ENCODE data around the gene MPIG6B.

The MPIG6B gene

DNA sequence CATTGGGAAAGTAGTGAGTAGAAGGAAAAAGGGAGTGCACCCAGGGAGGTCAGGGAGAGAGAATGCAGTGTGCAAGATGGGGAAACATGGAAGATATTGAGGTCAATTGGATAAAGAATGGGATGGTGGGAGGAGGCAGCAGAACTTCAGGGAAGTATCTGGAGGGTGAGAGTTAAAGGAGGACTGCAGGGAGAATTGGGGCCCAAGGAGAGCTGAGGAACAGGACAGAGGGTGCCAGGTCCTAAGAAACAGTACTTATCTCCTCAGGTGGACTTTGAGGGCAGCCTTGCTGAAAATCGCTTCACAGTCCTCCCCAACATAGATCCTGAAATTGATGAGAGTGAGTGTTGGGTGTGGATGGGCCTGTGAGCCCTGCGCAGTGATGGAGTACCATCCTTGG is 35.1 kb downstream of the MPIG6B start:
- in situ Hi-C loops (cut with MboI; ENCODE audit: low pct_unique_long_range_greater_than_20kb, low sequenced_read_pairs, unreplicated experiment), result no loop called here
- DNase-seq (ENCODE audit: low spot score), result no peak
- TF ChIP-seq, protein P1, sequence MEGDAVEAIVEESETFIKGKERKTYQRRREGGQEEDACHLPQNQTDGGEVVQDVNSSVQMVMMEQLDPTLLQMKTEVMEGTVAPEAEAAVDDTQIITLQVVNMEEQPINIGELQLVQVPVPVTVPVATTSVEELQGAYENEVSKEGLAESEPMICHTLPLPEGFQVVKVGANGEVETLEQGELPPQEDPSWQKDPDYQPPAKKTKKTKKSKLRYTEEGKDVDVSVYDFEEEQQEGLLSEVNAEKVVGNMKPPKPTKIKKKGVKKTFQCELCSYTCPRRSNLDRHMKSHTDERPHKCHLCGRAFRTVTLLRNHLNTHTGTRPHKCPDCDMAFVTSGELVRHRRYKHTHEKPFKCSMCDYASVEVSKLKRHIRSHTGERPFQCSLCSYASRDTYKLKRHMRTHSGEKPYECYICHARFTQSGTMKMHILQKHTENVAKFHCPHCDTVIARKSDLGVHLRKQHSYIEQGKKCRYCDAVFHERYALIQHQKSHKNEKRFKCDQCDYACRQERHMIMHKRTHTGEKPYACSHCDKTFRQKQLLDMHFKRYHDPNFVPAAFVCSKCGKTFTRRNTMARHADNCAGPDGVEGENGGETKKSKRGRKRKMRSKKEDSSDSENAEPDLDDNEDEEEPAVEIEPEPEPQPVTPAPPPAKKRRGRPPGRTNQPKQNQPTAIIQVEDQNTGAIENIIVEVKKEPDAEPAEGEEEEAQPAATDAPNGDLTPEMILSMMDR (IDR thresholded peaks at IDR 0.05; ENCODE audit: extremely low read depth, insufficient read depth, missing control alignments), result no peak

DNA sequence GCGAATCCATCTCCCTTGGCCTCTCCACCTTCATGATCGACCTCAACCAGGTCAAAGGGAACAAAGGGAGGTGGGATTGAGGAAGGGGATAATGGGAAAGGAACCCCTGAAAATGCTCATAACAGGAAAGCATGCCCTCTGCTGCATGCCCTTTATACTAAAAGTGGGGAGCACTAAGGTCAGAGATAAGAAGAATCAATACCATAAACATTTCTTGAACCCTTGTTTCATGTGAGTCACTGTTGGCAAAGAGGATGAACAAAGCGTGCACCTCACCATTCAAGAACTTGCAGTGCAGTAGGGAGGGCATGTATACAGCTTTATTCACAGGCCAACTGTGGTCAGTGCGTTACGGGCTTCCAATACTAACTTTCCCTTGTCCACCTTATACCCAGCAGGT is 37.6 kb downstream of the MPIG6B start:
- DNase-seq (ENCODE audit: low spot score), result no peak
- TF ChIP-seq, protein P1 (IDR thresholded peaks at IDR 0.05; ENCODE audit: extremely low read depth, insufficient read depth, missing control alignments), result no peak
- in situ Hi-C loops (cut with MboI; ENCODE audit: low pct_unique_long_range_greater_than_20kb, low sequenced_read_pairs, unreplicated experiment), result no loop called here

DNA sequence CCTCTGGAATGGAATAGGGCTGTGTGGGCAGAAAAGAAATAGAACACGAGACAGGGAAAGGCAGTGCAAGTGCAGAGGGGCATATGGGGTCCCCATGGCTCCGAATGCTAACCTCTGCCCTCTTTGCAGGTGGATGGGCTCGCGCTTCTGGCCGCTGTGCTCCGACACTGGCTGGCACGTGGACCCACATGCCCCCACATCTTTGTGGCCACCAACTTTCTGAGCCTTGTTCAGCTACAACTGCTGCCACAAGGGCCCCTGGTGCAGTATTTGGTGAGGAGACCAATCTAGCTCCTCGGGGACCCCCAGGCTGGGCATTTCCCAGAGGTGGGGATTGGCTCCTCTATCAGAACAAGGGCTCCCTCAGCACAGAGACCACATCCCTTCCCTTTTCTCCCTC is 38.2 kb downstream of the MPIG6B start:
- no peak for DNase-seq (ENCODE audit: low spot score)
- TF ChIP-seq, protein P1 (IDR thresholded peaks at IDR 0.05; ENCODE audit: extremely low read depth, insufficient read depth, missing control alignments), result no peak
- in situ Hi-C loops (cut with MboI; ENCODE audit: low pct_unique_long_range_greater_than_20kb, low sequenced_read_pairs, unreplicated experiment), result no loop called here

DNA sequence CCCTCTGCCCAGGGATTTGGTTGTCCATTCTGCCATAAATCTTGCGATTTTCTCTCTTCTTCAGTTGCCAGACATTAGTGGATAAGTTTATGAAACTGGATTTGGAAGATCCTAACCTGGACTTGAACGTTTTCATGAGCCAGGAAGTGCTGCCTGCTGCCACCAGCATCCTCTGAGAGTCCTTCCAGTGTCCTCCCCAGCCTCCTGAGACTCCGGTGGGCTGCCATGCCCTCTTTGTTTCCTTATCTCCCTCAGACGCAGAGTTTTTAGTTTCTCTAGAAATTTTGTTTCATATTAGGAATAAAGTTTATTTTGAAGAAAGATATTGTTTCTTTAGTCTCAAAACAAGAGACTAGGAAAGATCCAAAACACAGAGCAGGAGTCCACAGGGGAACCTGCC is 39.2 kb downstream of the MPIG6B start, which contains the start of gene SAPCD1:
Gene SAPCD1, plus strand, starts transcription at position 301 of the 400 bp plus-strand sequence. CDS start 399 bp downstream, outside the sequence.
- TF ChIP-seq, protein P1 (IDR thresholded peaks at IDR 0.05; ENCODE audit: extremely low read depth, insufficient read depth, missing control alignments), result no peak
- in situ Hi-C loops (cut with MboI; ENCODE audit: low pct_unique_long_range_greater_than_20kb, low sequenced_read_pairs, unreplicated experiment), result no loop called here
- no peak for DNase-seq (ENCODE audit: low spot score)

DNA sequence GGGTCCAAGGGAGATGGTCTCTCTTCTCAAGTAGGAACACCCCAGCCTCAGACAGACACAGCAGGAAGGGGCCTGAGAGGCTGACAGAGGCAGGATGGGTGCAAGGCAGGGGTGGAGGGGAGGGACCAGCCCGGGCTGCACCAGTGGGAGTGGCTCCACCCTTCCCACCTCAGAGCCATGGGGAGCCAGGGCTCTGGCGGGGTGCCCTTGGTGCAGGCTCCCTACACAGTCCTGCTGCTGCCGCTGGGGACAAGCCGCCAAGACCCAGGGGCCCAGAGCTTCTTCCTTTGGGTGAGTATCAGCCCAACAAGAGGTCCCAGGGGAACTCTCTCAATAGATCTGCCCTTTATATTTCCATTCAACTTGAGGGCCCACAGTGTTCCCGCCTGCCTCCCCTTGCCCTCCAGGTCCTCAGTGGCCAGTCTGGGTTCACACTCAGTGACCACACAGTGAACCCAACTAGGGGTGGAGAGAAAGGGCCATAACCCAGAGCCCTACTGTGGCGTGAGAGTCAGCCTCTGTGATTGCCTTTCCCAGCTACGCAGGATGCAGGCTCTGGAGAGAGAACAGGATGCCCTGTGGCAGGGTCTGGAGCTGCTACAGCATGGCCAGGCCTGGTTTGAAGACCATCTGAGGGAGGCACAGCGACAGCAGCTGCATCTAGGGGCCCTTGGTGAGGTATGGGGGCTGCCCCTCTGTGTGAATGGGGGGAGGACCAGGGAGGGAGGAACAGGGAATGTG is 39.9 kb downstream of the MPIG6B start:
- TF ChIP-seq, protein P1 (IDR thresholded peaks at IDR 0.05; ENCODE audit: extremely low read depth, insufficient read depth, missing control alignments), result no peak
- in situ Hi-C loops (cut with MboI; ENCODE audit: low pct_unique_long_range_greater_than_20kb, low sequenced_read_pairs, unreplicated experiment), result no loop called here
- no peak for DNase-seq (ENCODE audit: low spot score)

DNA sequence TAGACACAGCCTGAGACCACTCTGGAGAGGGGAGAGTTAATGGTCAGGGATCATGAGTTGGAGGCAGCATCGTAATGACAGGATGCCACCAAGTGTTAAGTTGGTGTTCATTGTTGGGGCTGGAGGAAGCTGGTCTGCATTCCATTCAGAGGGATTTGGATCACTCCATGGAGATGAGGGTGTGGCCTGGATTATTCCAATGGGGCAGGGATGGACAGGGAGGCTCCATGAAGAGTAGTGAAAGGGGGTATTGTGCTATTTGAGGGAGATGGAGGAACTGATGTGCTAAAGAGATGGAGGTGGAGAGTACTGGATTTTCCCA is 40.4 kb downstream of the MPIG6B start:
- in situ Hi-C loops (cut with MboI; ENCODE audit: low pct_unique_long_range_greater_than_20kb, low sequenced_read_pairs, unreplicated experiment), result no loop called here

More for the DNA sequence above, 40.4 kb downstream of the MPIG6B start:
- DNase-seq (ENCODE audit: low spot score), result no peak
- TF ChIP-seq, protein P1 (IDR thresholded peaks at IDR 0.05; ENCODE audit: extremely low read depth, insufficient read depth, missing control alignments), result no peak

Data from GM13977 (cell line).